ENCODE data around the gene SPAG8. TPM values are rescaled to one million over a fixed set of nuclear protein-coding genes. Genes with fewer than 3 reads are reported as not detected.
A peak's percentile ranks its signal among the peaks of the same experiment; 100 is the strongest.

The SPAG8 gene
- total and polyA plus RNA-seq, 10 of the 15 experiments (the other 5 are each of a cell fraction or from before 2014, with no cell fraction given) = 0.40 to 1.1 (median 0.72) TPM

- no peak for ATAC-seq
- Histone ChIP-seq H4K20me1 (ENCODE audit: control insufficient read depth, insufficient read depth) (no peaks in the 10 kb centered on the region), H3K9ac (ENCODE audit: control insufficient read depth, insufficient read depth, low read length) (no peak overlapping the region), H3K4me1 (ENCODE audit: control insufficient read depth, insufficient read depth, low read length) (no peaks in the 10 kb centered on the region), H3K27ac (ENCODE audit: control insufficient read depth, insufficient read depth) (no peak overlapping the region), H2AFZ (ENCODE audit: control insufficient read depth, low read depth, low read length) (no peak overlapping the region), H3K27me3 (replicated peaks in 1 of 2; ENCODE audit: control insufficient read depth in 2 of 2, insufficient read depth in 2 of 2, low read length in 1 of 2) (no peaks in the 10 kb centered on the region), H3K4me2 (ENCODE audit: control insufficient read depth, insufficient read depth) (no peak overlapping the region), H3K36me3 (ENCODE audit: control insufficient read depth in 2 of 2, insufficient read depth in 2 of 2, low read length in 1 of 2) (peaks cover 0 to 3% of the 10 kb centered on the region in 2 experiments; a peak in 1 of 4 replicates), H3K9me3 (replicated peaks; ENCODE audit: control insufficient read depth, insufficient read depth, low read length) (no peaks in the 10 kb centered on the region), H3K4me3 (no peak overlapping the region), H3K79me2 (ENCODE audit: control insufficient read depth, insufficient read depth, low read length) (peaks cover 3% of the 10 kb centered on the region; the same call in 1 of the 2 replicates)
- SMC1A ChIA-PET (ENCODE audit: uncharacterized antibody, unreplicated experiment) = interaction anchor here (1.0 to 1.4 kb wide), 2 partner anchors 8 to 73 kb away, joined by 3 to 5 read pairs; no protein-coding TSS in a partner anchor
- CTCF ChIA-PET = interaction anchor here (0.6 to 4.7 kb wide), 5 partner anchors 13 to 479 kb away, joined by 3 to 23 read pairs (median 3); no protein-coding TSS in a partner anchor
- RAD21 ChIA-PET (ENCODE audit: unreplicated experiment) = no interaction called here
- TF ChIP-seq CUX1 (IDR thresholded peaks at IDR 0.05; ENCODE audit: insufficient replicate concordance, low read depth, low read length) (no peak), CEBPZ (IDR thresholded peaks at IDR 0.05; ENCODE audit: low read depth, low read length) (no peak), HDGF (IDR thresholded peaks at IDR 0.05) (no peak)
- TF ChIP-seq, protein P1, sequence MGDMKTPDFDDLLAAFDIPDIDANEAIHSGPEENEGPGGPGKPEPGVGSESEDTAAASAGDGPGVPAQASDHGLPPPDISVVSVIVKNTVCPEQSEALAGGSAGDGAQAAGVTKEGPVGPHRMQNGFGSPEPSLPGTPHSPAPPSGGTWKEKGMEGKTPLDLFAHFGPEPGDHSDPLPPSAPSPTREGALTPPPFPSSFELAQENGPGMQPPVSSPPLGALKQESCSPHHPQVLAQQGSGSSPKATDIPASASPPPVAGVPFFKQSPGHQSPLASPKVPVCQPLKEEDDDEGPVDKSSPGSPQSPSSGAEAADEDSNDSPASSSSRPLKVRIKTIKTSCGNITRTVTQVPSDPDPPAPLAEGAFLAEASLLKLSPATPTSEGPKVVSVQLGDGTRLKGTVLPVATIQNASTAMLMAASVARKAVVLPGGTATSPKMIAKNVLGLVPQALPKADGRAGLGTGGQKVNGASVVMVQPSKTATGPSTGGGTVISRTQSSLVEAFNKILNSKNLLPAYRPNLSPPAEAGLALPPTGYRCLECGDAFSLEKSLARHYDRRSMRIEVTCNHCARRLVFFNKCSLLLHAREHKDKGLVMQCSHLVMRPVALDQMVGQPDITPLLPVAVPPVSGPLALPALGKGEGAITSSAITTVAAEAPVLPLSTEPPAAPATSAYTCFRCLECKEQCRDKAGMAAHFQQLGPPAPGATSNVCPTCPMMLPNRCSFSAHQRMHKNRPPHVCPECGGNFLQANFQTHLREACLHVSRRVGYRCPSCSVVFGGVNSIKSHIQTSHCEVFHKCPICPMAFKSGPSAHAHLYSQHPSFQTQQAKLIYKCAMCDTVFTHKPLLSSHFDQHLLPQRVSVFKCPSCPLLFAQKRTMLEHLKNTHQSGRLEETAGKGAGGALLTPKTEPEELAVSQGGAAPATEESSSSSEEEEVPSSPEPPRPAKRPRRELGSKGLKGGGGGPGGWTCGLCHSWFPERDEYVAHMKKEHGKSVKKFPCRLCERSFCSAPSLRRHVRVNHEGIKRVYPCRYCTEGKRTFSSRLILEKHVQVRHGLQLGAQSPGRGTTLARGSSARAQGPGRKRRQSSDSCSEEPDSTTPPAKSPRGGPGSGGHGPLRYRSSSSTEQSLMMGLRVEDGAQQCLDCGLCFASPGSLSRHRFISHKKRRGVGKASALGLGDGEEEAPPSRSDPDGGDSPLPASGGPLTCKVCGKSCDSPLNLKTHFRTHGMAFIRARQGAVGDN (IDR thresholded peaks at IDR 0.05) = no peak
- in situ Hi-C loops (cut with MboI) (no loop called here), intact Hi-C loops (cut with micrococcal nuclease; ENCODE audit: unreplicated experiment) (no loop called here)
- WGBS (ENCODE audit: insufficient coverage, insufficient replicate concordance, low lambda C conversion rate, missing lambda C conversion rate) = 81% methylated on average over 1 of the region's 1 CpG
- DNase-seq (ENCODE audit: low read depth, low spot score) = no peak
- POLR2A ChIA-PET = interaction anchor here (0.5 to 1.2 kb wide), 2 partner anchors 11 to 1973 kb away, joined by 3 to 8 read pairs; no protein-coding TSS in a partner anchor
- TSS peak; percentile 12 for BruUV-seq (replicated peaks)
- no peak for FAIRE-seq
Observed at GRCh38 chr9:35769763-35770162, 42.3 kb downstream of the SPAG8 start.

Measured in GM12878 (cell line).